PFSK-1 (cell line): Measurements from ENCODE around the gene RSAD2.

Experiments used
- POLR2AphosphoS5 ChIP-seq: IDR thresholded peaks from 2 replicates; pipeline ENCODE4 v1.6.1; 2012; ENCODE audit warnings: low read depth, mild to moderate bottlenecking, control low read depth, low read length, moderate library complexity
- SIN3A ChIP-seq: IDR thresholded peaks from 2 replicates; pipeline ENCODE4 v1.6.1; 2012; ENCODE audit warnings: mild to moderate bottlenecking, low read length, moderate library complexity, borderline replicate concordance; ENCODE audit not compliant: insufficient read depth

- no peak for TF ChIP-seq SIN3A
- TF ChIP-seq POLR2AphosphoS5: no peak
These were observed 34.1 kb downstream of the RSAD2 start for GRCh38 chr2:6911721-6912120.
